Measurements from ENCODE around the gene RPTOR.
A peak's percentile ranks its signal among the peaks of the same experiment; 100 is the strongest.
"Not testable (repeated sequence)": the region's sequence is repeated elsewhere in the genome, so short reads cannot be mapped to it uniquely, and the experiment has no call there.

Gene RPTOR, protein sequence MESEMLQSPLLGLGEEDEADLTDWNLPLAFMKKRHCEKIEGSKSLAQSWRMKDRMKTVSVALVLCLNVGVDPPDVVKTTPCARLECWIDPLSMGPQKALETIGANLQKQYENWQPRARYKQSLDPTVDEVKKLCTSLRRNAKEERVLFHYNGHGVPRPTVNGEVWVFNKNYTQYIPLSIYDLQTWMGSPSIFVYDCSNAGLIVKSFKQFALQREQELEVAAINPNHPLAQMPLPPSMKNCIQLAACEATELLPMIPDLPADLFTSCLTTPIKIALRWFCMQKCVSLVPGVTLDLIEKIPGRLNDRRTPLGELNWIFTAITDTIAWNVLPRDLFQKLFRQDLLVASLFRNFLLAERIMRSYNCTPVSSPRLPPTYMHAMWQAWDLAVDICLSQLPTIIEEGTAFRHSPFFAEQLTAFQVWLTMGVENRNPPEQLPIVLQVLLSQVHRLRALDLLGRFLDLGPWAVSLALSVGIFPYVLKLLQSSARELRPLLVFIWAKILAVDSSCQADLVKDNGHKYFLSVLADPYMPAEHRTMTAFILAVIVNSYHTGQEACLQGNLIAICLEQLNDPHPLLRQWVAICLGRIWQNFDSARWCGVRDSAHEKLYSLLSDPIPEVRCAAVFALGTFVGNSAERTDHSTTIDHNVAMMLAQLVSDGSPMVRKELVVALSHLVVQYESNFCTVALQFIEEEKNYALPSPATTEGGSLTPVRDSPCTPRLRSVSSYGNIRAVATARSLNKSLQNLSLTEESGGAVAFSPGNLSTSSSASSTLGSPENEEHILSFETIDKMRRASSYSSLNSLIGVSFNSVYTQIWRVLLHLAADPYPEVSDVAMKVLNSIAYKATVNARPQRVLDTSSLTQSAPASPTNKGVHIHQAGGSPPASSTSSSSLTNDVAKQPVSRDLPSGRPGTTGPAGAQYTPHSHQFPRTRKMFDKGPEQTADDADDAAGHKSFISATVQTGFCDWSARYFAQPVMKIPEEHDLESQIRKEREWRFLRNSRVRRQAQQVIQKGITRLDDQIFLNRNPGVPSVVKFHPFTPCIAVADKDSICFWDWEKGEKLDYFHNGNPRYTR (N-terminal part only)
- total RNA-seq: 21.6 to 73.2 (median 44.6) reads per million in 18 experiments

DNA sequence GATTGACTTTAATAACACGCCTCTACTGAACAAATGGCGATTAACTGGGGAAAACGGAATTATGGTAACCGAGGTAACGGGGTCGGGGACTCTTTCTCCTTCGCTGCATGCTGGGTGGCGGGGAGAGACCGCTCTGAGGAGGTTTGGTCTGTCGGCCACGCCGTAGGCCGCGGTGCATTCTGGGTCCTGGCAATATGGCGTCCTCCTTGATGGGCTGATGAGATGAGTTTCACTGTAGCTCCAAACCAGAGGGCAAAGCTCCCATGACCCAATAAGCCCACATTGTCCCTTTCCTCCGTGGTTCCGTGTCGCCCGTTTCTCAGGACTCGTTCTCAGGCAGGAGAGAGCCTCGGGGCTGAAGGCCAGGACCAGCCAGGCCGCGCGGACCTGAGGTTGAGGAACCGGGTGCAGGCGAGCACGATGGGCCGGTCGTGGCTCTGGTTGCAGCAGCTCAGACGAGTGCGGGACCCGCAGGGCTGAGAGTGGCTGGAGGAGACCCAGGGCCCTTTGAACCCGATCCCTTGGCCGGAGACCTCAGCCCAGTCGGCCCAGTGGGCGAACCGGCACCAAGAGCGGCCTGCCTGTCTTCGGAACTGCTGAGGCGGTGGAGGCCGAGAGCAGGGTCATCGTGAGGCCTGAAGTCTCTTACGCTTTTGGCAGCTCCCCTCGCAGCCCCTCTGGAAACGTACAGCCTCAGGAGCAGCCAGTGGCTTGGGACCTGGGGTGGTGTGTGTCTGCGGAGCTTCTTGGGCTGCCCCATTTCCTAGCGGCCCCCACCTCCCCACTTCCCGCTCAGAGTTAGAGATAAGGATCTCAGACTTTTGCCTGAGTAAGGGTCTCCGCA is at the start of gene RPTOR:
RPTOR (plus strand) TSS at position 184 of the 844 bp plus-strand sequence. CDS start 792 bp downstream, outside the sequence.
- DNase-seq: peak; percentile 86

DNA sequence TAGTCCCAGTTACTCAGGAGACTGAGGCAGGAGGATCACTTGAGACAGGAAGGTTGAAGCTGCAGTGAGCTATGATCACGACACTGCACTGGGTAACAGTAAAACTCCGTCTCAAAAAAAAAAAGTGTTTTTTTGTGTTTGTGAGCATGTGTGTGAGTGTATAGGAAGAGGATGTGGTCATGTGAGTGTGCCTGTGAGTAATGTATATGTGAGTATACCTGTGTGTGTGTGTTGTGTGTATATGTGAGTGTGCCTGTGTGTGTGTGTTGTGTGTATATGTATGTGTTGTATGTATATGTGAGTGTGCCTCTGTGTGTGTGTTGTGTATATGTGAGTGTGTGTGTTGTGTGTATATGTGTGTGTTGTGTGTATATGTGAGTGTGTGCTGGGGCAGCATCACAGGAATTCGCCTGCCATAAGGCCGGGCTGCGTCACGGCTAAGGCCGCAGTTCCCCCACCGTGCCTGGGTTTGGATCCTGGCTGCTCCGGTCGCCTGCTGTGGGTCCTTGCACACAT is 46.9 kb upstream of the RPTOR start:
- DNase-seq: no peak

DNA sequence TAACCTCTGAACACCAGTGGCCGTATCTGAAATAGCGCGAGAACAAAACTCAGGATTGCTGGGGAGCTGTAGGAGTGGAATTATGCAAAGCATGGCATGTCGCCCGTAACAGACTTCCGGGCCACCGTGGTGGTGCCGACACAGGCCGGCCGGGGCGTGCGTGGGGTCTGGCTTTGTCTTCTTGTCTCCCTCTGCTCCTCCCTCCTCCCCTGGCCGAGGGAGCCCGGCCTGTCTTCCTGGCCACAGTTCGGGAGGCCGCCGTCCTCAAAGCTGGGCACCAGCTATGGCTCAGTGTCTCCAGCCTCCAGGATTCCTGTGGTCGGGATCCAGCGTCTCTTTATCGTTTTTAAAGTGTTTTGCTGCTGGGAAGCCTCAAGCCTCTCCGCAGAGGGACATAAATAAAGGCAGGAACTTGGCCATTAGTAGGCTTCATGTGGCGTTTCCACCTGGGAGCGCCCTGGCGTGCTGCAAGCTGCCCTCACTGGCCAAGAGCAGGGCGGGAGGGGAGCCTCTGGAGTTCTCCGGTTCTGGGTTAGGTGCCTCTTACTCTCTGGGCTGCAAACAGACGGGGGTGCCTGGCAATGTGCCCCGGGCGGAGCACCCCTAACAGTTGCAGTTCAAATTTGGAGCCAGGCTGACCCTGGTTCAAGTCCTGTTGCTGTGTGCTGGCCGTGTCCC is 46.3 kb upstream of the RPTOR start:
- DNase-seq: no peak

DNA sequence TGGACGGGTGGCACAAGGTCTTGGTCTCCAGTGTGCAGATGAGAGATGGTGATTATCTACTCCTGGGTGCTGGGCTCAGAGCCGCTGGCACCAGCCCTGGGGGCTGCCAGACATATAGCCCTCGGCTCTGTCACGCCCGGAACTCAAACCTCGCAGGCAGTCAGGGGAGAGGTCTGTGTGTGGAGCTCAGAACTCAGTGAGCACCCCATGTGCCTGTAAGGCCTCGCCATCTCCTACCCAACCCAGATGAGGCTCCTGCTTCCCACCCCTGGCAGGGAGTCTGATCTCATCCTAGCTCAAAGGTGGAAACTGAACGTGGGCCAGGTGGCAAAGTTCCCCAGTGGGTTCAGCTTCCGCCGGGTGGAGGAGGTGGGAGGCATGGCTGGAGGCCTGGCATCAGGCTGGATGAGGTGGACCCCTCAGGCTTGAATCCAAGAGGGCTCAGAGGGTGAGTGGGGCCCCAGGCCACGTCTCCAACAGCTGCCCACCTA is 45.7 kb upstream of the RPTOR start:
- DNase-seq: no peak

DNA sequence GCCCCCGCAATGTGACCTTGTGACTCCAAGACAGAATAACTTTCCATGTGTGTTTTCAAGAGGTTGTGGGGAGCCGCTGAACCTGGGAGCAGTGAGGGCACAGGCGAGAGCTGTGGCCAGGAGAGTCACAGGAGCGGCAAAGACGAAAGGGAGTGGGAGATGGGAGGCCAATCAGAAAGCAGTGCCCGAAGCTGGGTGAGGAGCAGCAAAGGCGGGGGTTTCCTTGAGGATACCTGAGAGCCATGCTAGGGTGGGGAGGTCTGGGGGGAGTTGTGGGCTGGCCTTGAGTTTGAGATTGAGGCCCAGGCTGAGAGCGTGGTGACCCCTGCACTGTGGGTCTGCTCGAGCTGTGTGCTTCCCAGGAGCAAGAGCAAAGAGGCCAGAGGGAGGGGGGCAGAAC is 45.1 kb upstream of the RPTOR start:
- no peak for DNase-seq

DNA sequence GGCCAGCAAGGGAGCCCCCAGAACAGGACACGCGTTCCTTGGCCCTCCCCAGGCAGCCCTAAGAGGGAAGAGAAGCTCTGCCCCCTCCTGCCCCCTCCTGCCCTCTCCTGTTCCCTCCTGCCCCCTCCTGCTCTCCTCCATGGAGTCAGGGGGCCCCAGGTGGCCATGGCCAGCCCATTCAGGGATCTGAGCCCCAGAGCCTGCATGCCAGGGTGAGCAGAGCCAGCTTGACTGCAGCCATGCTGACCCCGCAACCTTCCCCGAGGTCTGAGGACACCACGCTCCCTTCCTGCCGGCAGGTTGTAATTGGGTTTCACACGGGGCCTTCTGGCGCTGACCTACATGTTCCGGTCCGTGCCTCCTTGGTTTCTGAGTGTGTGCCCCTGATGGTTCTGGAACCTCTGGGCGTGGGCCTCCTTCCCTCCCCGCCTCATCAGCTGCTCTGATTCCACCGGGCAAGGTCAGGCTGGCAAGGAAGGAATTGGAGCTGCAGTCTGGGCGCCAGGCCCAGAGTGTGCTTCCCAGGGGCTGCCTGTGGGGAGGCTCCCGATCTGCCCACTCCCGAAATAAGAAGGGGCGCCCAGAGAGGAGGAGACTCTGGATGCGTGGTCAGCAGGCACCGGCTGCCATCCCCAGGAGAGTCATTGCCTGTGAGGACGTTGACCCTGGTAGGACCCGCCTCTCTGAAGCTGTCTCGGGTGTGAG is 44.5 kb upstream of the RPTOR start:
- DNase-seq: no peak

DNA sequence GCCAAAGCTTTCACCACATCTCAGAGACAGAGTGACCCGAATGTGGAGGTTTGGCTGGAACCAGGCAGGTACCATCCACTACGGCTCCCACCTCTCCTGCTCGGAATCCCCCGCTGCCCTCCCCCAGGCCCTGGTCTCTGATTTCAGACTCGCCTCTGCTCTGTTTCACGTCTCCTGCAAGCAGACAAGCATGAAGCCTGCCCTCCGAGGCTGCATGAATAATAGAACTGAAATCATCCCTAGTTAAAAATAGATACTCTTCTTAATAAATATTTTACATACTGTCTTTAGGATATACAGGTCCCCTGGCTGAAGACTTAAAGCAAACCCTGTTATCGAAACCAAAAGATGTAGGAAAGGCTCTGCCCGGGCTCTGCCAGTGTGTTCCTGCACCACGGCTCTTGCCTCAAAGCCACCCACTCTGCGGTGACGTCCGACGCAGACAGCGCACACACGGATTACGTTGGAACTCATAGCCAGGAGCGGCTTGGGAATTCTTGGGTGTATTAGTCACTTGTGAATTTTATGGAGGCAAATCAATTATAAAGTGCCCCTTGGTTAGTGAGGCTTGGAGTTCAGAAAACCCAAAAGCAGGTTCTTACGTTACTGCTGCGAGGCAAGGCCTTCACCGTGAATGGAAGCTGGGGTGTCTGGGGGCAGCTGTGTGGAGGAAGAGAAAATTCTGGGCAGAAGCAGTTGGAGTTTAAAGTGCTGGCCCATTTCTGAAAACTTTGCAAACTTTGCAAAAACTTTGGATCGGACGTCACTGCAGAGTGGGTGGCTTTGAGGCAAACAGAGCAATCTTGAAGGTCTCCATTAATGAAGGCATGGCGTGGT is 42.7 kb upstream of the RPTOR start:
- no peak for DNase-seq

DNA sequence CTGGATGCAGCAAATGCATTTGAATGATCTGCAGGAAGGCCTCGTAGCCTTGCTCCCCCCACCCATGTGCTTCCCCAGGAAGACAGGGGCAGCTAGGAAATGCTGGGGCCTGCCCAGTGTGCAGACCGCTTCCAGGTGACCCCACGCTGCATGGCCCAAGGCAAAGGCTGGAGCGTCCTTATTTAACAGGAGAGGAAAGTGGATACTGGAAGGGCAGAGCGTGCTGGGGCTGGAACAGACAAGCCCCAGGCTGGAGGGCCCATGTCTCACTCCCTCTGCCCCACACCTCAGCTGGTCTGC is 42.1 kb upstream of the RPTOR start:
- DNase-seq: no peak

DNA sequence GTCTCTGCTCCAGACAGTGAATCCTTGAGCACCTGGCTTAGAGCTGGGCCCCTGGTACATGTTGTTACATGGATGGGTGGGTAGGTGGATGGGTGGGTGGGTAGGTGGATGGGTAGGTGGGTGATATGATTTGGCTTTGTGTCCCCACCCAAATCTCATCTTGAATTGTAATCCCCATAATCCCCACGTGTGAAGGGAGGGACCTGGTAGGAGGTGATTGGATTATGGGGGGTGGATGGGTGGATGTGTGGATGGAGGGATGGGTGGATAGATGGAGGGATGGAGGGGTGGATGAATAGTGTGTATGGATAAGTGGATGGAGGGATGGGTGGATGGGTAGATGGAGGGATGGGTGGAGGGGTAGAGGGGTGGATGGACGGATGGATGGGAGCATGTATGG is 41.6 kb upstream of the RPTOR start:
- DNase-seq: no peak

DNA sequence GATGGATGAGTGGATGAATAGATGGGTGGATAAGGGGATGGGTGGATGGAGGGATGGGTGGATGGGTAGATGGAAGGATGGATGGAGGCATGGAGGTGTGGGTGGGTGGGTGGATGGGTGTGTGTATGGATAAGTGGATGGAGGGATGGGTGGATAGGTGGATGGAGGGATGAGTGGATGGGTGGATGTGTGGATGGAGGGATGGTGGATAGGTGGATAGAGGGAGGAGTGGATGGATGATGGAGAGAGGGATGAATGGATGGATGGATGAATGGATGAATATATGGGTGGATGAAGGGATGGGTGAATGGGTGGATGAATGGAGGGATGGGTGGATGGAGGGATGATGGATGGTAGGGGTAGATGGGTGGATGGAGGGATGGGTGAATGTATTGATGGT is 40.7 kb upstream of the RPTOR start:
- no peak for DNase-seq

DNA sequence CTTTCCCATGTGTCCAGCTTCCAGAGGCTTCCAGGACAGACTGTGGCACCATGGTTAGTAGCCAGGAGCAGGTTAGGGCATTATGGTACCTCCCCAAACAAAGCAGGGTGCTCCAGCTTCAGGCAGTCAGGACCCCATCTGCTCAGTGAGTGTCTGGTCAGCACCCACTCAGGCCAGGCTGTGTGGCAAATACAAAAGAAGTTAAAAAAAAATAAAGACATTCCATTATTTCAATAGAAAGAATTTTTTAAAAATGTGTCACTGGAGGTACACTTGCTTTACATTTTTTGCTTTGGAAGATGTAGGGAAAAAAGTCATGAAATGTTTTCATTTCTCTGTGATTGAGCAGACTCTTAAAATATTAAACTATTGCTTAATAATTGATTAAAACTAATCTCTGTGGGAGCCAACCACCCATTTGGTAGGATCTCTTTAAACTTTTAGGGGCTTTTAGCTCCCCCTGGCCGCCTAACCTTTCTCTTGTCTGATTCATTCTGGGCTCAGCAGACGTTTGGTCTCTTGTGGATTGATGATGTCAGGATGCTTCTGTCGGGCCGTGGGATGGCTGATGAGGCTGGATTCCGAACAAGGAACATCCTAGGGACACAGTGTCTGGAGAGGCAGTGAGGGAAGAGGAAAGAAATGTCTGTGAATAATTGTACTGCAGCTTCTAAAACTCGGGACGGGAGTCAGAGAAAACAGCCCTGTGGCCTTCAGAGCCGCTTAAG is 39.8 kb upstream of the RPTOR start:
- DNase-seq: no peak

DNA sequence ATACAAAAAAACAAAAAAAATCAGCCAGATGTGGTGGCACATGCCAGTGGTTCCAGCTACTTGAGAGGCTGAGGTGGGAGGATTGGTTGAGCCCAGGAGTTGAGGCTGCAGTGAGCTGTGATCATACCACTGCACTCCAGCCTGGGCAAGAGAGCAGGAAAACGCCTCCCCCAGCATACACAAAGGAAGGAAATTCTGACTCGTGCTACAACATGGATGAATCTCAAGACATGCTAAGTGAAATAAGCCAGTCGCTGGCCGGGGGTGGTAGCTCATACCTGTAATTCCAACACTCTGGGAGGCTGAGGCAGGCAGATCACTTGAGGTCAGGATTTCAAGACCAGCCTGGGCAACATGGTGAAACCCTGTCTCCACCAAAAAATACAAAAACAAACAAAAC is 37.5 kb upstream of the RPTOR start:
- not testable (repeated sequence) for DNase-seq

DNA sequence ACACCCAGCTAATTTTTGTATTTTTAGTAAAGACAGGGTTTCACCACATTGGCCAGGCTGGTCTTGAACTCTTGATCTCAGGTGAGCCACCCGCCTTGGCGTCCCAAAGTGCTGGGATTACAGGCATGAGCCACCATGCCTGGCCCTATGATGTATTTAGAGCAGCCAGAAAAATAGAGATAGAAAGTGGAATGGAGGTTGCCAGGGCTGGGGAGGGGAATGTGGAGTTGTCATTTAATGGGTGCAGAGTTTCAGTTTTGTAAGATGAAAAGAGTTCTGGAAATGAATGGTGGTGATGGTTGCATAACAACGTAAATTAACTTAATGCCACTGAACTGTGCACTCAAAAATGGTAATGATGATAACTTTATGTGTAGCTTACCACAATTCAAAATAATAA is 36.7 kb upstream of the RPTOR start:
- no peak for DNase-seq

DNA sequence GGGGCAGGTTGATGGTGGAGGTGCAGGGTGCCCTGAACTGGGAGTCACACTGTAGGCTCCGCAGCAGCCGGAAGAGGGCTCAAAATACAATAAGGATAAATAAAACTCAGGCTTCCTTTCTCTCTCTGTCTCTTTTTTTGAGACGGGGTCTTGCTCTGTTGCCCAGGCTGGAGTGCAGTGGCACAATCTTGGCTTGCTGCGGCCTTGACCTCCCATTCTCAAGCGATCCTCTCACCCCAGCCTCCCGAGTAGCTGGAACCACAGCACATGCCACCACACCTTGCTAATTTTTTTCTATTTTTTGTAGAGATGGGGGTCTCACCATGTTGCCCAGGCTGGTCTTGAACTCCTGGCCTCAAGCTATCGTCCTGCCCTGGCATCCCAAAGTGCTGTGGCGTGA is 35.3 kb upstream of the RPTOR start:
- DNase-seq: no peak

DNA sequence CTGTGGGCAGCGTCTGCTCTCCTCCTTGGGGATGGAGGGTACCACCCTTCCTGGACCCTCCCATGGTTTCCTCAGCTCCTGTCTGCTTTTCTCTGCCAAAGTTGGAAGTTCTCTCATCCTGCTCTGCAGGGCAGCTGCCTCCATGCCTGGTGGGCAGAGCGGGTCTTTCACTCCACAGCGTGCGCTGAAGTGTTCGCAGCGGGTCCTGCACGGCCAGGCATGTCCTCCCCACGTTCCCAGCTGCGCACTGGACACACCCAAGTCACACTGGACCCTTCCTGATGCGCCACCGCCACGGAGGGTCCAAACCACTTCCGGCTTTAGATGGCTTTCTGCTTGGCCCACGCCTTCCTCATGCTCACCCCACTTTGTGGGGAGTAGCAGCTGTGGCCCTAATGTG is 34.5 kb upstream of the RPTOR start:
- DNase-seq: no peak

DNA sequence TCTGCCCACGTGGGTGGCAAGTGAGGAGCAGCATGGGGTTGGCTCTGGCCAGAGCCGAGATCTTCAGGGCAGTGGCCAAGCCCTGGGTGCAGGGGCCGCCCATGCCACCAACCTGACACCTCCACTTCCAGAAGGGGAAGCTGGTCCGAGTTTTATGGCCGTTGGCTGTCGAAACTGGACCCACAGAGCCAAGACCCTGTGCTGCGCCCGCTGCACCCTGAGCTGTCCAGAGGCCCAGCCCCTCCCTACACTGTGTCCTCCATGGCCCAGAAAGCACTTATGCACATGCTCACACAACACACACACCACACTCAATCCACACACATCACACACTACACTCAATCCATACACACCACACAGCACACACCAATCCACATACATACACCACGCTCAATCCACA is 33.9 kb upstream of the RPTOR start:
- DNase-seq: no peak

DNA sequence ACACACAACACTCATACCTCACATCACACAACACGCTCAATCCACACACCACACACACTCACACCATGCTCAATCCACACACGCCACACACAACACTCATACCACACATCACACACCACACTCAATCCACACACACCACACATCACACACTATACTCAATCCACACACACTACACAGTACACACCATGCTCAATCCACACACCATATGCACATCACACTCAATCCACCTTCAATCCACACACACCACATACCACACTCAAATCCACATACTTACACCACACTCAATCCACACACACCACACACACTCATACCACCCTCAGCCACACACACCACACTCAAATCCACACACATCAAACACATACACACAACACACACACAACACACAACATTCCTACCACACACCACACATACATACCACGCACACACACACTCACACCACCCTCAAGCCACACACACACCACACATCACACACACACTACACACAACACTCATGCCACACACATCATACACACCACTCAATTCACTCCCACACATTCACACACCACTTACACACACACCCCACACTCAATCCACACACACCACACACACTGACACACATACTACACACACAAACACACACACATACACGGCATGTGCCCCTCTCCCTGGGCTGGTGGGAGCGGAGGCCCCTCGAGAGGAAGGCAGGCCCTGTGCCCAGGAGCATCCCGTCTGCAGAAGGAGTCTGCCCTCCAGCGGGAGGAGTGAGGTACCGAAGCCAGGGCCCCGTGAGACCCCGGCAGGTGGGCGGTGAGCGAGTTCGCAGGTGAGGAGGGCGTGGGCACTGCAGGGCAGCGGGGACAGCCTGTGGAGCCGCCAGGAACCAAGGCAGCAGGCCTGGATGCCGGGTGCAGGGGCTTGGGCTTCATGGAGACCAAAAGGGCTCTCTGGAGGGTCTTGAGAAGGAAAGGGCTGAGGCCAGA is 33.1 kb upstream of the RPTOR start:
- DNase-seq: no peak

DNA sequence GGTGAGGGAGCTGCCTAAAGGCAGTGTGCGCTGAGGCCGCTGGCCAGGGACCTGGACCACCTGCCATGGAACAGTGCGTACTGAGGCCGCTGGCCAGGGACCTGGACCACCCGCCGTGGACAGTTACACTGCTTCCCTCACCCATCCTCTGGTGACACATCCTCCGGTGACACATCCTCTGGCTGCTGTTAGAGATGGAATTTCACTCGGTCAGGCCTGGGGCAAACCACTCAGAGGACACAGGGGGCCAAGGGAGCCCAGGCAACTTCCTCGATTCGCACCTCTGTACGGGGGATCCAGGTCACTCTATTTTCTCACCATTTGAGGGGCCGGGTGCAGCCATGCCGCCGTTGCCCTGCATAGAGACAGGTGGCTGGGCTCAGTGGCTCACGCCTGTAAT is 32.4 kb upstream of the RPTOR start:
- no peak for DNase-seq
